ENCODE measurements around the gene CACNA2D4.

DNA sequence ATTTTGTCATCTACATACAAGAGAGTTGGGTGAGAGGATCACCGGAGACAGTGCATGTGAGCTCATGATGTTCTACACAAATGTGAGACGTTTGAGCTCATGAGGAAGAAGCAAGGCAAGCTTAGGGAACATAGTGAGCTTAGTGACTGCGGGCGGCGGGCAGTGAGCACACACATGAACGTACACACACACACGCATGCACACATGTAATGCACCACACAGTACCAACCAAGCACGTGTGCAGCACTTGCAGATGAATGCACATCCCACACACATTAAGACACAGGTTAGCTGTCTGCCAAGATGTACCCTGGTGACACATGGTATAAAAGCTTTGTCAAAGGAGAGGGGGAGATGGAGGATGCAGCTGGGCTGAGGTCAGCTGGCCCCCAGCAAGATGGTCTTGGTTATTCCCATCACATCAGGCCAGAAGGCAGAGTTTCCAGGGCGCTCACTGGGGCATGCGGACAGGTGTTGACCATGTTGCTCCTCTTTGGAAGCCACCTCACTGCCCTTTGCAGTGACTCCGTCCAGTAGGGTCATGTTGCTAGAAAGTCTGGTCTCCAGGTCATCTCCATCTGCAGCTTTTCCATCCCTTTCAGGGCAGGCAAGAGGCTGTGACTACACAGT, 8.7 kb upstream of the CACNA2D4 start:
- TF ChIP-seq, protein P1, sequence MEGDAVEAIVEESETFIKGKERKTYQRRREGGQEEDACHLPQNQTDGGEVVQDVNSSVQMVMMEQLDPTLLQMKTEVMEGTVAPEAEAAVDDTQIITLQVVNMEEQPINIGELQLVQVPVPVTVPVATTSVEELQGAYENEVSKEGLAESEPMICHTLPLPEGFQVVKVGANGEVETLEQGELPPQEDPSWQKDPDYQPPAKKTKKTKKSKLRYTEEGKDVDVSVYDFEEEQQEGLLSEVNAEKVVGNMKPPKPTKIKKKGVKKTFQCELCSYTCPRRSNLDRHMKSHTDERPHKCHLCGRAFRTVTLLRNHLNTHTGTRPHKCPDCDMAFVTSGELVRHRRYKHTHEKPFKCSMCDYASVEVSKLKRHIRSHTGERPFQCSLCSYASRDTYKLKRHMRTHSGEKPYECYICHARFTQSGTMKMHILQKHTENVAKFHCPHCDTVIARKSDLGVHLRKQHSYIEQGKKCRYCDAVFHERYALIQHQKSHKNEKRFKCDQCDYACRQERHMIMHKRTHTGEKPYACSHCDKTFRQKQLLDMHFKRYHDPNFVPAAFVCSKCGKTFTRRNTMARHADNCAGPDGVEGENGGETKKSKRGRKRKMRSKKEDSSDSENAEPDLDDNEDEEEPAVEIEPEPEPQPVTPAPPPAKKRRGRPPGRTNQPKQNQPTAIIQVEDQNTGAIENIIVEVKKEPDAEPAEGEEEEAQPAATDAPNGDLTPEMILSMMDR (IDR thresholded peaks at IDR 0.05): no peak
- no peak for TF ChIP-seq POLR2A (IDR thresholded peaks at IDR 0.05; ENCODE audit: low read depth)
- no peak for TF ChIP-seq POLR2AphosphoS5 (IDR thresholded peaks at IDR 0.05)

All from esophagus muscularis mucosa (tissue), 3 donors.